Measurements from ENCODE around the gene CLIC4.

GRCh38 chr1:24893431-24893830, 148.2 kb downstream of the CLIC4 start:
- TF ChIP-seq CTCF (IDR thresholded peaks at IDR 0.05 in 4 of 5, conservative IDR thresholded peaks at IDR 0.05 in 1 of 5) = no peak
- TF ChIP-seq POLR2A (IDR thresholded peaks at IDR 0.05) = no peak
